Adrenal gland (tissue), 12 donors: ENCODE measurements around the gene UCN2. TPM values are rescaled to one million over a fixed set of nuclear protein-coding genes. Genes with fewer than 3 reads are reported as not detected.

Experiments
- DNase-seq, 7 donors: peaks; one replicate each; pipeline ENCODE4 v3.0.0-alpha.2; 2019 to 2020
- H3K27ac ChIP-seq, 5 donors: fragments of 200-600 bp; sonication (generic) in 4 of 5; 1 replicate in 3 of 5; 2 replicates in 2 of 5; pipeline versions ENCODE4 v1.5.1 to v1.8.0; 2016 to 2020; ENCODE audit warnings: mild to moderate bottlenecking in 1 of 5
- H3K27me3 ChIP-seq: fragments of 200-600 bp; 2 replicates; pipeline ENCODE4 v1.8.0; 2021
- H3K36me3 ChIP-seq, 2 donors: fragments of 200-600 bp; replicated peaks in 1 of 2; 1 replicate in 1 of 2; 2 replicates in 1 of 2; pipeline versions ENCODE4 v1.5.1 to v1.8.0; 2018 to 2022
- H3K4me1 ChIP-seq, 2 donors: fragments of 200-600 bp; replicated peaks in 1 of 2; 1 replicate in 1 of 2; 2 replicates in 1 of 2; pipeline versions ENCODE4 v1.5.1 to v1.8.0; 2018 to 2021
- H3K4me3 ChIP-seq, 4 donors: fragments of 200-600 bp; sonication (generic) in 3 of 4; one replicate each; pipeline ENCODE4 v1.5.1; 2016 to 2018
- H3K9me3 ChIP-seq, 3 donors: fragments of 200-600 bp; sonication (generic) in 1 of 3; replicated peaks in 1 of 3; 1 replicate in 2 of 3; 2 replicates in 1 of 3; pipeline versions ENCODE4 v1.5.1 to v1.8.0; 2016 to 2021
- CTCF ChIP-seq, 6 experiments: fragments of 450-650 bp in 4 of 6; fragments of 200-600 bp in 2 of 6; sonication (generic) in 1 of 6; IDR thresholded peaks; 1 replicate in 5 of 6; 2 replicates in 1 of 6; pipeline versions ENCODE4 v1.5.1 to v1.8.0; 2016 to 2021; ENCODE audit warnings: antibody characterized with exemption in 6 of 6, mild to moderate bottlenecking in 2 of 6, moderate library complexity in 1 of 6
- POLR2A ChIP-seq, 2 donors: fragments of 450-650 bp; IDR thresholded peaks; one replicate each; pipeline ENCODE4 v1.6.1; 2017; ENCODE audit warnings: antibody characterized with exemption in 2 of 2, mild to moderate bottlenecking in 2 of 2, moderate library complexity in 1 of 2
- WGBS, 4 donors: extraction: QIAGEN DNeasy Blood & Tissue Kit in 2 of 4; methylation state at CpG; one replicate each; pipeline versions ENCODE4 v1.1.5 to v1.1.7; 2013 to 2017; 5-methylcytosine and 5-hydroxymethylcytosine counted together
- intact Hi-C, 2 donors: fragments of 100-400 bp; cut with DNase I; formaldehyde crosslinking; loops; one replicate each; pipeline versions ENCODE4 v1.14.1 to v1.15.0; 2022 to 2023
- polyA plus RNA-seq, 3 donors: library from polyadenylated mRNA; stranded (reverse); fragments of 200-250 nt in 2 of 3; fragments of 350-450 nt in 1 of 3; fragmentation: Illumina TruSeq in 1 of 3; extraction: RNeasy Lipid Tissue Mini Kit (QIAGEN cat#74804) in 1 of 3; gene quantifications; one replicate each; pipeline ENCODE4 v1.2.3, GENCODE V29; 2013 to 2014
- total RNA-seq, 9 donors: library from RNA; depleted of rRNA in 4 of 9; stranded (reverse); fragments of >200 nt in 4 of 9; fragments of 120-200 nt in 1 of 9; fragmentation: NEBNext Ultra II Directional in 1 of 9; extraction: Animal tissue kit (Norgen Biotek cat#: 25700) in 1 of 9; gene quantifications; one replicate each; pipeline versions ENCODE4 v1.1.0 to v1.2.4, GENCODE V29; 2013 to 2023
- donor health status: healthy with polysubstance abuse.
- donor health status: Bipolar disorder and iron deficiency.
- donor health status: DM: yes; HTN: yes; CAD: no.
- donor health status: DM: no; HTN: no; CAD: no.
- donor health status: DM: no; HTN: no; CAD: no.
- donor health status: DM: yes; HTN: yes; CAD: no.

The UCN2 gene
- total and polyA plus RNA-seq, 12 donors, result 0.14 to 0.32 (median 0.20) TPM; not detected in 9

GRCh38 chr3:48558493-48559134 is 5.0 kb downstream of the UCN2 start:
- intact Hi-C loops, result no loop called here
- peak; percentile 34 to 72 (median 51) for DNase-seq
- no peak for TF ChIP-seq POLR2A (IDR thresholded peaks at IDR 0.05)
- 37 to 63% (median 45%) methylated on average over 6 of the region's 6 CpGs for WGBS, 4 donors
- Histone ChIP-seq H3K9me3 (no peaks in the 10 kb centered on the region), H3K36me3 (no peaks in the 10 kb centered on the region), H3K27ac (peak overlapping the region in 2 of 5 donors; percentile 45 to 75), H3K27me3 (no peaks in the 10 kb centered on the region), H3K4me1 (peaks cover 14 to 41% of the 10 kb centered on the region in 2 donors), H3K4me3 (no peak overlapping the region)

DNA sequence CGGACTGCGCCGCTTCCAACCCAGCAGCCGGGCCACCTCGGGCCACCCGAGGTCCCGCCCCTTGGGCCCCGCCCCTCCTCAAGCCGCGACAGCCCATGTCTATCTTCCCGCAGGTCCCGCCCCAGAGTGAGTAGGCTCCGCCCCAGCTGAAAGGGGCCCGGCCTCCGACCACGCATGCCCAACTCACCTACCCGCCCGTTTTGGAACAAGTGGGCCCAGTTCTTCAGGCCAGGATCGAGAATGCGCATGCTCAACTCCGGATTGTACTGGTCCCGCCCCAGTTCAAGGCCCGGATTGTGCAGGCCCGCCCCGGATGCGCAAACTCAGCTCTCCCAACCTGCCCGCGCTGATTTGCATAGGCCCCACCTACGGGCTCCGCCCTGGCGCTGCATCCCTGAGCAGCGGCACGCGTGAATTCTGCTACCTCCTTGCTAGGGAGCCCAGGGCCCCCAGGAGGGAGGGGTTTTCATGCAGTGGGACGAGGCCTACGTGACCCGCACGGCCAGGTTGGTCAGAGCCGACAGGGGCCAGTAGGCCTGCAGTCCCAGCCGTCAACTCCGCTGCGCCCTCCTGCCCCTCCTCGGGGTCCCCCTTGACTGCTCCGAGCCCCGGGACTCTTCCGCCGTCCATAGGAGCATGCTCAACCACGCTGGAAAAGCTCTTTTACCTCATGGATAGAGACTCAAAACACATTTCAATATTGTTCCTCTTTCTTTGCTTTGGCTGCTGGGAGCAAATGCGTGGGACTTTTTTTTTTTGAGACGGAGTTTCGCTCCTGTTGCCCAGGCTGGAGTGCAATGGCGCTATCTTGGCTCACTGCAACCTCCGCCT is 6.6 kb downstream of the UCN2 start, which contains the start of gene PFKFB4:
Gene PFKFB4 (minus strand): TSS at position 8 of the 831 bp plus-strand sequence. CDS start 26 bp downstream, outside the sequence.
- Histone ChIP-seq H3K4me1 (peaks cover 14 to 41% of the 10 kb centered on the region in 2 donors), H3K9me3 (no peaks in the 10 kb centered on the region), H3K27me3 (no peaks in the 10 kb centered on the region), H3K27ac (peak within 1 kb of the TSS in 3 of 5 donors; percentile 14 to 80 (median 76)), H3K4me3 (peak within 1 kb of the TSS in 2 of 4 donors; percentile 32 to 67), H3K36me3 (no peaks in the 10 kb centered on the region)
- 0 to 1% (median 1%) methylated on average over 12 to 53 of the region's 53 CpGs for WGBS, 4 donors
- intact Hi-C loops, result no loop called here
- DNase-seq, result peak; percentile 99 to 100 (median 100)
- no peak for TF ChIP-seq POLR2A (IDR thresholded peaks at IDR 0.05)
- TF ChIP-seq CTCF (IDR thresholded peaks at IDR 0.05), result peak in 3 of 6 experiments; percentile 5 to 29 (median 26)

DNA sequence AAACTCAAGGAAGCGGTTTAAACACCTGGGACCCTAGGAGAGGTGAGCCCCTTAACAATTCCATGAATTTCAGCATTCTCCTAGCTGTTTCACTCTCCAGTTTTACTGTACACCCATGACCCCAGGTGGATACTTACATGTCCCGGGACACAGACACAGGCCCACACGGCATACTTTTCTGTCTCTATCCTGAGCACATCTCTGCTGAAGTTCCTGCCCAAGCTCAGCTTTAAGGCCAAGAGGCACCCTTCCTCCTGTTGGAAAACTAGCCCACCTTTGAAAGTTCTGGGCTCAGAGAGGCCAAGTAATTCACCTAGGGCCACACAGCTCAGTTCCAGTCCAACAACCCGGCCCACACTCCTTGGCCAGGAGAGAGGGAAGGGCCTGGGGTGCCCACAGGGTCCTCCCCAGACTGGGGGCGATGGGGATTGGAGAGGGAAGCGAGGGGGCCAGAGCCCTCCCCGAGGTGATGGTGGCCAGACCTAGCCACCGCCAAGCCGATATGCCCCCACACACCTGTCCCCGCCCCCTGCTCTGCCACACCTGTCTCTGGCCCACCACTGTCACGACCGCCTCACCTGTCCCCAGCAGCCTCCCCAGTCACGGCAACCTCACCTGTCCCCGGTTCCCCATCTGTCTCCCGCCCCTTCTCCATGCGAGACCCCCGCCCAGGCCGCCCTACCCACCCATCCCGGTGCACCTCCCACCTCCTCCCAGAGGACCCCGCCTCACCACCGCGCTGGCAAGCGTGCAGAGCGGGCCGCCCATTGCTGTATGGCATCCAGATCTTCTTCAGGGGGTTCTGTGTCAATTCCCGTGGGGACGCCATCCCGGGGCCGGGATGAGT is 7.4 kb downstream of the UCN2 start:
- Histone ChIP-seq H3K27me3 (no peaks in the 10 kb centered on the region), H3K27ac (peak overlapping the region in 1 of 5 donors; percentile 57), H3K9me3 (no peaks in the 10 kb centered on the region), H3K36me3 (no peaks in the 10 kb centered on the region), H3K4me1 (peaks cover 14 to 41% of the 10 kb centered on the region in 2 donors), H3K4me3 (peak overlapping the region in 2 of 4 donors; percentile 28 to 67)
- TF ChIP-seq POLR2A (IDR thresholded peaks at IDR 0.05) (peak in 1 of 2 donors; percentile 30), CTCF (IDR thresholded peaks at IDR 0.05) (no peak)
- intact Hi-C loops, result no loop called here
- DNase-seq, result no peak
- 21 to 30% (median 25%) methylated on average over 11 to 29 of the region's 29 CpGs for WGBS, 4 donors

DNA sequence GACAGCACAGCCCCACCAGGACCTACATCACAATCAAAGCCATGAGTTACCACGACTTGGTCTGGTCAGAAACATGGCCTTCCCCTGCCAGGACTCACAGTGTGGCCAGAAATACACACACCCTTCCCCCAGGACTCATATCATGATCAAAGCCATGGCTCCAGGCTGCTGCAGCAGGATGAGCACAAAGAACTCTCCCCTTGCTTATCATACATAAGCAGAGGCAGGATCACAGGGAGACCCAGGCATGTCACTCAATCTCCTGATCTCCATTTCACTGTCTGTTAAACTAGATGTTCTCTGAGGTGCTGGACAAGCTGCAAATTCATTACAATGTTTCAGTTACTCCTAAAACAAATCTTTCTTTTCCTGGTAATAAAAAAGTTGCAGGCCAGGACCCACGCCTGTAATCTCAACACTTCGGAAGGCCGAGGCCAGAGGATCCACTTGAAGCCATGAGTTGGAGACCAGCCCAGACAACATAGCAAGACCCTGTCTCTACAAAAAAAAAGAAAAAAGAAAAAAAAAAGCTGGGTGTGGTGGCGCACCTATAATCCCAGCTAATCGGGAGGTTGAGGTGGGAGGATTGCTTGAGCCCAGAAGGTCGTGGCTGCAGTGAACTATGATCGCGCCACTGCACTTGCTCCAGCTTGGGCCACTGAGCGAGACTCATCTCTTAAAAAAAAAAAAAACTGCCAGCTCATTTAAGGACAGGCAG is 8.2 kb downstream of the UCN2 start:
- intact Hi-C loops, result no loop called here
- TF ChIP-seq CTCF (IDR thresholded peaks at IDR 0.05), result no peak
- no peak for TF ChIP-seq POLR2A (IDR thresholded peaks at IDR 0.05)
- no peaks in the 10 kb centered on the region for H3K9me3 ChIP-seq
- no peaks in the 10 kb centered on the region for H3K36me3 ChIP-seq
- DNase-seq, result no peak
- no peak overlapping the region for H3K4me3 ChIP-seq
- H3K27me3 ChIP-seq, result no peaks in the 10 kb centered on the region
- H3K27ac ChIP-seq, result no peak overlapping the region
- peaks cover 10 to 33% of the 10 kb centered on the region in 2 donors for H3K4me1 ChIP-seq
- WGBS, 4 donors, result 93 to 96% (median 95%) methylated on average over 10 of the region's 10 CpGs
